MCF 10A (cell line): ENCODE data around the gene HMGB1. TPM values are rescaled to one million over a fixed set of nuclear protein-coding genes. Genes with fewer than 3 reads are reported as not detected.

ENCODE experiments used
- BruUV-seq: library from RNA; stranded (reverse); fragments of 400-500 nt; replicated peaks from 2 replicates; lab custom pipeline; 2021; lab: Mats Ljungman, UMichigan
- CTCF ChIA-PET: fragments of 300-600 bp; sonication (Branson Sonifier 250); formaldehyde crosslinking; extraction: SDS; loops from one replicate; lab custom pipeline; 2021; ENCODE audit warnings: antibody characterized with exemption, inconsistent platforms; lab: Yijun Ruan, JAX
- POLR2A ChIA-PET: fragments of 300-600, 350-650 bp; sonication (Branson Sonifier 250); formaldehyde crosslinking; extraction: SDS; loops from one replicate; lab custom pipeline; 2020; ENCODE audit warnings: antibody characterized with exemption, inconsistent platforms; lab: Yijun Ruan, JAX
- DNase-seq: peaks from one replicate; pipeline ENCODE4 v3.0.0-alpha.2; 2018; ENCODE audit not compliant: unreplicated experiment
- H3K27ac Mint-ChIP-seq: one replicate; pipeline ENCODE4 v1.8.0; 2022; ENCODE audit warnings: mild to moderate bottlenecking, low read depth, mixed read lengths; ENCODE audit not compliant: unreplicated experiment
- H3K27me3 Mint-ChIP-seq: one replicate; pipeline ENCODE4 v1.8.0; 2022; ENCODE audit warnings: mixed read lengths; ENCODE audit not compliant: insufficient read depth, unreplicated experiment
- H3K36me3 Mint-ChIP-seq: one replicate; pipeline ENCODE4 v1.8.0; 2022; ENCODE audit warnings: mild to moderate bottlenecking, moderate library complexity, mixed read lengths; ENCODE audit not compliant: insufficient read depth, unreplicated experiment
- H3K4me1 Mint-ChIP-seq: one replicate; pipeline ENCODE4 v1.8.0; 2022; ENCODE audit warnings: mixed read lengths; ENCODE audit not compliant: insufficient read depth, unreplicated experiment
- H3K4me3 Mint-ChIP-seq: one replicate; pipeline ENCODE4 v1.8.0; 2022; ENCODE audit warnings: mild to moderate bottlenecking, moderate library complexity, mixed read lengths; ENCODE audit not compliant: unreplicated experiment
- H3K9me3 Mint-ChIP-seq: one replicate; pipeline ENCODE4 v1.8.0; 2022; ENCODE audit warnings: mixed read lengths; ENCODE audit not compliant: unreplicated experiment
- intact Hi-C: fragments of 100-400 bp; cut with micrococcal nuclease; formaldehyde crosslinking; loops from 2 replicates; pipeline ENCODE4 v1.14.1; 2022
- total RNA-seq: library from RNA; stranded (reverse); gene quantifications from 2 replicates; pipeline ENCODE4 v1.2.3, GENCODE V29; 2022
- TF ChIP-seq, protein P1 (sequence below): fragments of 200-600 bp; IDR thresholded peaks from one replicate; pipeline ENCODE4 v1.8.0; 2022; ENCODE audit warnings: antibody characterized with exemption, mild to moderate bottlenecking; ENCODE audit not compliant: unreplicated experiment

The HMGB1 gene
- total RNA-seq, 1 experiment from 2014 or later = 302 TPM

DNA sequence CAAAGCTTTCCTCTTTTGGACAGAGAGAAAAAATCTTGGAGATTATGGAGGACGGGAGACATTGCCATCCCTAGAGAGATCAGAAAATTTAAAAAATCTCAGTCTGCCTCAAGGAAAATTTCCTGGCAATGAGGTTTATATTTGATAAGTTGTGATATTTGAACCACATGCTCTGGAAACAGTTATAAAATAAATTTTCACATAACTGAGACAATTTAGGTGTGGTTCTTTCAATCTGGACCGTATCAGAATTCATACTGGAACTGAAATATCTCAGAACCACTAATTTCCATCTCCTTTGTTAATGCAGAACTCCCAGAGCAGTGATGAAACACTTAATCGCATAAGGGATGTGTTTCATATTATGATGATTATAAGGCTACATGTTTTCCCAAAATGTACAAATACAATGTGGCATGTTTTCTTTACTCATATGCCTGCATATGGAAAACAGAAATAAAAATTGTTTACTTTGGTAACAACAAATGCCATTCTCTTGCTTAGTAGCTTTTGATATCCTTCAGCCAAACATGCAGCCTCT lies 29.8 kb downstream of the HMGB1 start:
- Mint-ChIP-seq H3K27me3 (no peaks in the 10 kb centered on the region), H3K27ac (no peak overlapping the region), H3K4me3 (no peak overlapping the region), H3K9me3 (no peaks in the 10 kb centered on the region), H3K4me1 (peaks cover under 1% of the 10 kb centered on the region), H3K36me3 (peaks cover 4% of the 10 kb centered on the region)
- BruUV-seq = no TSS peak
- DNase-seq = no peak
- POLR2A ChIA-PET = interaction anchor here (1.1 kb wide), 1 partner anchor 41 kb away, joined by 3 read pairs; no protein-coding TSS in a partner anchor
- intact Hi-C loops = no loop called here
- CTCF ChIA-PET = interaction anchor here (0.8 to 1.2 kb wide), 2 partner anchors 180 to 476 kb away, joined by 3 to 6 read pairs; no protein-coding TSS in a partner anchor
- TF ChIP-seq, protein P1, sequence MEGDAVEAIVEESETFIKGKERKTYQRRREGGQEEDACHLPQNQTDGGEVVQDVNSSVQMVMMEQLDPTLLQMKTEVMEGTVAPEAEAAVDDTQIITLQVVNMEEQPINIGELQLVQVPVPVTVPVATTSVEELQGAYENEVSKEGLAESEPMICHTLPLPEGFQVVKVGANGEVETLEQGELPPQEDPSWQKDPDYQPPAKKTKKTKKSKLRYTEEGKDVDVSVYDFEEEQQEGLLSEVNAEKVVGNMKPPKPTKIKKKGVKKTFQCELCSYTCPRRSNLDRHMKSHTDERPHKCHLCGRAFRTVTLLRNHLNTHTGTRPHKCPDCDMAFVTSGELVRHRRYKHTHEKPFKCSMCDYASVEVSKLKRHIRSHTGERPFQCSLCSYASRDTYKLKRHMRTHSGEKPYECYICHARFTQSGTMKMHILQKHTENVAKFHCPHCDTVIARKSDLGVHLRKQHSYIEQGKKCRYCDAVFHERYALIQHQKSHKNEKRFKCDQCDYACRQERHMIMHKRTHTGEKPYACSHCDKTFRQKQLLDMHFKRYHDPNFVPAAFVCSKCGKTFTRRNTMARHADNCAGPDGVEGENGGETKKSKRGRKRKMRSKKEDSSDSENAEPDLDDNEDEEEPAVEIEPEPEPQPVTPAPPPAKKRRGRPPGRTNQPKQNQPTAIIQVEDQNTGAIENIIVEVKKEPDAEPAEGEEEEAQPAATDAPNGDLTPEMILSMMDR = no peak

DNA sequence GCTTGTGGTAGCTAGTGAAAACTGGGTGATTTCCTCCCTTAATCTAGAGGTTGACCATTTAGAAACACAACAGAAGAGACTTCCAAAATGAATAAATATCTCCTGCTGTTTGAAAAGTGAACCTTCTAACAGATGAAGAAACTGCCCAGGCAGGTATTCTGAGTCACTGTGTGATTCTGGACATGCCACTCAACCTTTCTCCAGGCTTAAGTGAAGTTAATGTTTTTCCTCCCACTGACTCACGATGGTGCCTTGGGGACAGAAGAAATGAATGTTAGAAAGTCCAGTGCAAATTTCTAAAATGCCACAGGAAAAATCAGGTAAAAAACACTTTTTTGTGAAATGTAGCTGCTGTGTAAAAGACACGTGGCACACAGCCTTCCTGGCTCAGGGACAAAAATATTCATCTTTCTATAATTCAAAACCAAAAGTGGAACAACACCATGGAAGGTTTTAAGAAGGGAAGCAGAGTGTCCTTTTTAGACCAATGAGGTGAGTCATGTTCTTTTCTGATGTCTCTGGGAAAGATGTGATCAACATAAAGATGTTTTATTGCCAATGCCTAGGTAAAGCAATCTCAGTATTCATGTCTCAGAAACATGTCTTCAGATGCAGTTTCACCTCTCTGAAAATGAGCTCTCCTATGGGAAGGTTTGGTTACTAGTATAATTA lies 34.3 kb downstream of the HMGB1 start:
- TF ChIP-seq, protein P1 = no peak
- Mint-ChIP-seq H3K36me3 (no peaks in the 10 kb centered on the region), H3K27ac (peak overlapping the region; percentile 57), H3K4me3 (peak overlapping the region; percentile 52), H3K27me3 (no peaks in the 10 kb centered on the region), H3K9me3 (no peaks in the 10 kb centered on the region), H3K4me1 (peaks cover 13% of the 10 kb centered on the region)
- no TSS peak for BruUV-seq
- DNase-seq = peak; percentile 75
- CTCF ChIA-PET = interaction anchor here (0.6 to 1.7 kb wide), 8 partner anchors 9 to 889 kb away, joined by 3 to 10 read pairs (median 4); partner anchors contain the start of gene UBE2L5
- intact Hi-C loops = no loop called here
- POLR2A ChIA-PET = interaction anchor here (0.6 to 3.7 kb wide), 24 partner anchors 9 to 781 kb away, joined by 3 to 54 read pairs (median 4); partner anchors contain the start of genes KATNAL1, UBE2L5 and USPL1

DNA sequence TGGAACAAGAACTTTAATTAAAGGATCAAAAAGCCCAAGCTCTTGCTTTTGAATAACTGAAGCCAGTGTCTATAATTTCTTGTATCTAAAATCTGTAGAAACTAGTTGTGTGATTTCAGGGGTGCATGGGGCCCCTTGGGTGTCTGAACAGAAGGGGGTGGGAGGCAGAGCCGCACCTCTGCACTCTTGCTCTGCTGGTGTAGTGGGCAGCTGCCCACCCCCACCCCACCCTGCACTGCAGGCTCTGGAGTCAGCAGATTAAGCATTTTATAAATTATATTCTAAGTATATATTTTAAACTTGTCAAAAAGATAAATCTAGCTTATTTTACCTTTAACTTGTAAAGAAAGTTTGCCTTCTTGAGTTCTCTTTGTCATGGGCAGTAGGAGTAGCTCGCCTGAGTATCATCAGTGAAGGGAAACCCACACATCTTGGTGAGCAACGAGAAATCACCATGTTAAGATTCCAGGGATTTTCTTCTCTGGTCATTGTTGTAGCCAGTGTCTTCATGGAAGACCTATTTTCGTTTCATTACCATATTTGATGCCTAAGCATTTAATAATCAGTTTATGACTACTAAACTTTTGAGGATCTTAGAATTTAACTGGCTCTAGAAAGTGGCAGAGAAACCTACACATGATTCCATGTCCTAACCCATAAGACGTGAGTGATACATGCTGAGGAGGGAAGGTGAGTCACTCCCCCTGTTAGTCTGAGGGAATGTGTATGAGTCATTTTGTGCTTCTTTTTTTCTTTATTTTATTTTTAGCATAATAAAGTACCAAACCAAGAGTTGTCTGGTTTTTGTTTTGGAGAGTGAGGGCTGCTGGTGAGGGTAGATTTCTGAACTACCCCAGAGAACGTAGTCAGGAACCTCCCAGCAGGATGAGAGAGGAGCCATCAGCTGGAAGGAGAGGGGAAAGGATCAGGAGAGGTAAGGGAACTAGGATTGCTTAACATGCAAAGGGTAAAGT lies 35.7 kb downstream of the HMGB1 start:
- H3K9me3 Mint-ChIP-seq = no peaks in the 10 kb centered on the region
- no peaks in the 10 kb centered on the region for H3K36me3 Mint-ChIP-seq
- H3K27me3 Mint-ChIP-seq = no peaks in the 10 kb centered on the region
- intact Hi-C loops = loop anchor here (10.0 kb wide), 1 partner anchor 125 kb away; the partner anchor contains the start of gene KATNAL1
- TF ChIP-seq, protein P1 = no peak
- H3K4me1 Mint-ChIP-seq = peaks cover 13% of the 10 kb centered on the region
- DNase-seq = peak; percentile 89
- POLR2A ChIA-PET = interaction anchor here (0.8 to 3.7 kb wide), 24 partner anchors 8 to 863 kb away, joined by 3 to 54 read pairs (median 4); partner anchors contain the start of genes KATNAL1, UBE2L5 and USPL1
- BruUV-seq = no TSS peak
- peak overlapping the region; percentile 57 for H3K27ac Mint-ChIP-seq
- CTCF ChIA-PET = interaction anchor here (0.6 to 1.7 kb wide), 10 partner anchors 24 to 775 kb away, joined by 3 to 5 read pairs (median 4); no protein-coding TSS in a partner anchor
- peak overlapping the region; percentile 32 for H3K4me3 Mint-ChIP-seq
